IPS-15b (cell line): ENCODE data around the gene CD247.

ENCODE experiments used
- H3K27me3 ChIP-seq: one replicate; pipeline ENCODE4 v1.6.1; 2013; ENCODE audit warnings: low read length; ENCODE audit not compliant: control insufficient read depth, insufficient read depth
- H3K36me3 ChIP-seq: one replicate; pipeline ENCODE4 v1.6.1; 2013; ENCODE audit warnings: low read length; ENCODE audit not compliant: control insufficient read depth, insufficient read depth
- H3K4me1 ChIP-seq: one replicate; pipeline ENCODE4 v1.6.1; 2013; ENCODE audit warnings: mild to moderate bottlenecking, low read length; ENCODE audit not compliant: control insufficient read depth, insufficient read depth
- H3K4me3 ChIP-seq: one replicate; pipeline ENCODE4 v1.5.1; 2013; ENCODE audit warnings: low read depth, low read length
- H3K9ac ChIP-seq: one replicate; pipeline ENCODE4 v1.6.1; 2013; ENCODE audit warnings: low read depth, mild to moderate bottlenecking, low read length
- H3K9me3 ChIP-seq: one replicate; pipeline ENCODE4 v1.6.1; 2013; ENCODE audit warnings: mild to moderate bottlenecking, low read length; ENCODE audit not compliant: control insufficient read depth, insufficient read depth

Gene CD247

GRCh38 chr1:167538657-167539056 lies 20.3 kb upstream of the CD247 start:
- H3K9me3 ChIP-seq, result no peaks in the 10 kb centered on the region
- no peaks in the 10 kb centered on the region for H3K36me3 ChIP-seq
- H3K4me3 ChIP-seq, result no peak overlapping the region
- H3K27me3 ChIP-seq, result no peaks in the 10 kb centered on the region
- no peak overlapping the region for H3K9ac ChIP-seq
- H3K4me1 ChIP-seq, result no peaks in the 10 kb centered on the region

DNA sequence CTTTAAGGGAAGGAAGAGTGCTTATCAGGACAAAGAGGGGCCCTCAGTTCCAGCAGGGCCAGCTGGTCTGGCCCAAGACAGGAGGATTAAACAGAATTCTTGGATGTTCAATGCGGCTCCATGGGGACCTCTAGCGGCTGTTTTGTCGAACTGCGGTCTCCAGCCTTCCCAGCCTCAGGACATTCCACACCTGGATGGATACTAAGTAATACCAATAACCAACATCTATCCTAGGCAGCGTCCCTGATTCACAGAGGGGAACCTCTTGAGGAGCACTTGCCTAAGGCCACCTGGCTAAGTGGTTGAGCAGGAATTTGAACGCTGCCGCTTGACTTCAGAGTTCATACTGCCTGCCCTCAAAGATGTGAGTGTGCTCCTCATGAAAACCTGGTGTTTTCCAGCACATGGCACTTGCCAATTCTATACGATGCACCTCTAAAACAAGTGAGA lies 15.5 kb upstream of the CD247 start:
- Histone ChIP-seq H3K36me3 (no peaks in the 10 kb centered on the region), H3K4me1 (no peaks in the 10 kb centered on the region), H3K9ac (no peak overlapping the region), H3K4me3 (no peak overlapping the region), H3K27me3 (peaks cover 3% of the 10 kb centered on the region), H3K9me3 (no peaks in the 10 kb centered on the region)

- Histone ChIP-seq H3K9ac (no peak overlapping the region), H3K27me3 (peaks cover 3% of the 10 kb centered on the region), H3K4me3 (no peak overlapping the region), H3K4me1 (no peaks in the 10 kb centered on the region), H3K9me3 (no peaks in the 10 kb centered on the region), H3K36me3 (no peaks in the 10 kb centered on the region)
Measured at GRCh38 chr1:167532964-167533824, 14.9 kb upstream of the CD247 start.

- no peaks in the 10 kb centered on the region for H3K36me3 ChIP-seq
- peaks cover 3% of the 10 kb centered on the region for H3K27me3 ChIP-seq
- no peak overlapping the region for H3K4me3 ChIP-seq
- H3K9ac ChIP-seq, result no peak overlapping the region
- no peaks in the 10 kb centered on the region for H3K4me1 ChIP-seq
- H3K9me3 ChIP-seq, result no peaks in the 10 kb centered on the region
Measured at GRCh38 chr1:167532375-167532774, 14.0 kb upstream of the CD247 start.

DNA sequence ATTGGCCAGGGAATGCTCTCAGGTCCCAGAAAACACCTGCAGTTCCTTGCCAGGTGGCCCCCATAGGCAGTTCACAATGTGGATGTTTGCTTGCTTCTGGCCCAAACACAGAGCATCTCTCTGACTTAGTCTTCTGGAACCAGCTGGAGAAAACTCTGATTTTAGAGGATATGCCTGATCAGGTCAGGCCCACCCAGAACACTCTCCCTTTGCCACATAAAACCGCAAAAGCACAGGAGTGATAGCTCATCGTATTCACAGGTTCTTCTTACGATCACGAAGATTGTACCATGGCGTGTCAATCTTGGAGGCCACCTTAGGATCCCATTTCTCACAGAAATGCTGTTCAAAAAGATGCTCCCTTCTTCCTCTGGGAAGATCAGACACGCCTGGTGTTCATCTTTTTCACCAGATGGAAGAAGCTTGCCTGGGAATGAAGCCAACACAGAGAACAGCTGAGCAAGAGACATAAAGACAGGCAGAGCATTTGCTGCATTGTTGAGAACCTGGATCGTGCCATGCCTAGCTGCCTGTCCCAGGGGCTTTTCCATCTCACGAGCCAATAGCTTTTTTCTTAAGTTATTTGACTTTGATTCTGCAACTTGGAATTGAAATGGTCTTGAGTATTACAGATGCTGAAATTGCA lies 11.6 kb upstream of the CD247 start:
- Histone ChIP-seq H3K9ac (no peak overlapping the region), H3K27me3 (peaks cover 11% of the 10 kb centered on the region), H3K36me3 (no peaks in the 10 kb centered on the region), H3K9me3 (no peaks in the 10 kb centered on the region), H3K4me3 (no peak overlapping the region), H3K4me1 (no peaks in the 10 kb centered on the region)

GRCh38 chr1:167528057-167528728 lies 9.9 kb upstream of the CD247 start:
- H3K4me3 ChIP-seq, result no peak overlapping the region
- H3K36me3 ChIP-seq, result no peaks in the 10 kb centered on the region
- H3K9me3 ChIP-seq, result no peaks in the 10 kb centered on the region
- H3K4me1 ChIP-seq, result no peaks in the 10 kb centered on the region
- H3K9ac ChIP-seq, result no peak overlapping the region
- H3K27me3 ChIP-seq, result peaks cover 11% of the 10 kb centered on the region

- H3K4me1 ChIP-seq, result no peaks in the 10 kb centered on the region
- H3K9ac ChIP-seq, result no peak overlapping the region
- no peaks in the 10 kb centered on the region for H3K9me3 ChIP-seq
- no peaks in the 10 kb centered on the region for H3K36me3 ChIP-seq
- no peak overlapping the region for H3K4me3 ChIP-seq
- peaks cover 11% of the 10 kb centered on the region for H3K27me3 ChIP-seq
Measured at GRCh38 chr1:167526667-167527383, 8.5 kb upstream of the CD247 start.

GRCh38 chr1:167524651-167525050 lies 6.3 kb upstream of the CD247 start:
- Histone ChIP-seq H3K9me3 (no peaks in the 10 kb centered on the region), H3K9ac (no peak overlapping the region), H3K4me3 (no peak overlapping the region), H3K36me3 (no peaks in the 10 kb centered on the region), H3K4me1 (no peaks in the 10 kb centered on the region), H3K27me3 (peaks cover 8% of the 10 kb centered on the region)

DNA sequence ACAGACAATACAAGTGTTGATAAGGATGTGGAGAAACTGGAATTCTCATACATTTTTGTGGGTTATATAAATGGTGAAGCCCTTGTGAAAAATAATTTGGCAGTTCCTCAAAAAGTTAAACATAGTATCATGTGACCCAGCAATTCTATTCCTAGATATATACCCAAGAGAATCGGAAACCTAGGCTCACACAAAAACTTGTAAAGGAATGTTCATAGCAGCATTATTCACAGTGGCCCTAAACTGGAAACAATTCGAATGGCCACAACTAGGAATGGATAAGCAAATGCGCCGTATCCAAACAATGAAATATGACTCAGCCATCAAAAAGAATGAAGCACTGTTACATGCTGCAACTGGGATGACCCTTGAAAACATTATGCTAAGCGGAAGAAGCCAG lies 3.9 kb upstream of the CD247 start:
- Histone ChIP-seq H3K9me3 (no peaks in the 10 kb centered on the region), H3K27me3 (peaks cover 8% of the 10 kb centered on the region), H3K4me3 (no peak overlapping the region), H3K4me1 (no peaks in the 10 kb centered on the region), H3K9ac (no peak overlapping the region), H3K36me3 (no peaks in the 10 kb centered on the region)

DNA sequence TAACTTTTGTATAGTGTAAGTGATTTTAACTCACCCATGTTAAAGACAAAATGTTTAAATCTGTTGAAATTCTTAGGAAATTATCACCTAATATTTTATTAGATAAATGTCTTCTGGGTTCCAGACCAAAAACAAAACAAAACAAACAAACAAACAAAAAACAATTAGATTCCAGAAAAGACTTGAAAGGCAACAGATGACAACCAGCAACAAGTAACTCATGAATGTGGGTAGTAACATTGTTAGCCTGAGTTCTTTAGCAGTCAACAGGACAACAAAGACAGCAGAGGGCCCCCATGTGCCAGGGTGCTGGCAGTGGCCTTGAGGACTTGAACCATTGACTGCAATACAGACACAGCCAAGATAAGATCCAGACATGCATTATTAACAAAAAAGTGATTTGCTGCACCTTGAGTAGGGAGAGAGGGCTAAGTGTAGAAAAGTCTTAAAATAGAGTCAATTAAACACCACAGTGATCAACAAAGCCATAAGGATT lies 2.4 kb upstream of the CD247 start:
- Histone ChIP-seq H3K27me3 (peaks cover 5% of the 10 kb centered on the region), H3K9me3 (no peaks in the 10 kb centered on the region), H3K36me3 (no peaks in the 10 kb centered on the region), H3K4me1 (no peaks in the 10 kb centered on the region), H3K4me3 (no peak overlapping the region), H3K9ac (no peak overlapping the region)

DNA sequence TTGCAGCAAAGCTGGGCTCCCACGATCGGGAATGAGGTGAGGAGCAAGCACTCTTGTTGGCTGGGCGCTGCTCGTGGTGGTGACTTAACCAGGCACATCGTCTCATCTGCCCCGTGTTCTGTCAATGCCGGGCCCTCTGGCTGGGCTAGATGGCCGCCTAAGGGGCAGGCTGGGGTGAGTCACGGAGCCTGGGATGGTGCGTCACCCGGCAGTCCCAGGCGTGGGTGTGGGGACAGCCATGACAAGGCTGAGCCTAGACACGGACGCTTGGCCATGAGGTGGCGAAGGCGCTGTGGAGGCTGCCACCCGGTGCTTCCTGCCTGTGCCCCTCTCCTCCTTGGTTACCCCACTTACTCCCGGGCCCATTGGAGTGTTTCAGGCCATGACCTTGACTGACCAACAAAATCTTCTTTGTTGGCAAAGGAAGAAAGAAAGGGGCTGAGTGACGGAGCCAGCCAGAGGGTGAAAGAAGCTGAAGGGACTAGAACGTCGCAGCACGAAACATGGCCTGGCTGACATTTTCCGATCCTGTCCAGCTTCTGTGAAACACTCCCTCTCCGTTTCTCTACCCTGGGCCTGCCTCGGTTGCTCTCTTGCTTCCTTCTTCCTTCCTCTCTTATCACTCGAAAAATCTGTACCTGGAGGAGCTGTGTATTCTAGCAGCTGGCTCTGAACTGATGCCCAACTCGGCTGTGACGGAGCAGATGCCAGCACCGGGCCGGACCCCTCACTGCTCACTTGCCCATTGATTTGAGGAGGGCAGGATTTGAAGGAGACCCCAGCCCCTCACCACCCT lies 596 bp downstream of the CD247 start:
- Histone ChIP-seq H3K27me3 (no peaks in the 10 kb centered on the region), H3K9ac (no peak overlapping the region), H3K4me3 (no peak overlapping the region), H3K36me3 (no peaks in the 10 kb centered on the region), H3K9me3 (no peaks in the 10 kb centered on the region), H3K4me1 (no peaks in the 10 kb centered on the region)
